ENCODE measurements around the gene B3GNT2. TPM values are rescaled to one million over a fixed set of nuclear protein-coding genes. Genes with fewer than 3 reads are reported as not detected.

B3GNT2 gene
- total and polyA plus RNA-seq, 2 of the 4 experiments (the other 2 are of a cell fraction): 5.0 to 11.1 TPM

- Histone ChIP-seq H2BK20ac (ENCODE audit: low read depth, low read length) (no peak overlapping the region), H2AK5ac (ENCODE audit: low read depth, low read length) (no peak overlapping the region), H2BK120ac (ENCODE audit: low read depth, low read length) (no peak overlapping the region), H4K20me1 (ENCODE audit: insufficient read depth, low read length) (no peaks in the 10 kb centered on the region), H3K9me1 (ENCODE audit: insufficient read depth, low read length) (no peaks in the 10 kb centered on the region), H3K36me3 (ENCODE audit: control insufficient read depth, insufficient read depth, low read length) (peaks cover 5% of the 10 kb centered on the region; the same call in 1 of the 2 replicates), H3K4me1 (ENCODE audit: control insufficient read depth, insufficient read depth, low read length) (no peaks in the 10 kb centered on the region), H4K91ac (ENCODE audit: insufficient read depth, low read depth, low read length) (no peak overlapping the region), H2BK15ac (ENCODE audit: low read depth, low read length) (no peak overlapping the region), H3K14ac (replicated peaks; ENCODE audit: low read depth, low read length) (no peak overlapping the region), H2BK5ac (ENCODE audit: low read depth, low read length, poor library complexity, severe bottlenecking) (no peak overlapping the region), H3K18ac (ENCODE audit: low read depth, low read length) (no peak overlapping the region), H4K5ac (ENCODE audit: low read depth, low read length) (no peak overlapping the region), H2AK9ac (replicated peaks; ENCODE audit: low read depth, low read length, poor library complexity) (no peak overlapping the region), H3K4me2 (ENCODE audit: low read depth, low read length) (no peak overlapping the region), H3K9ac (ENCODE audit: low read depth, low read length) (no peak overlapping the region), H3K23ac (ENCODE audit: low read depth, low read length) (no peak overlapping the region), H3K56ac (ENCODE audit: extremely low read depth, insufficient read depth, low read length) (no peak overlapping the region), H3K4me3 (ENCODE audit: insufficient read depth, low read depth, low read length) (no peak overlapping the region), H3K27me3 (ENCODE audit: control insufficient read depth, insufficient read depth, low read length) (no peaks in the 10 kb centered on the region), H3K27ac (ENCODE audit: insufficient read depth, low read length) (no peak overlapping the region), H2AFZ (replicated peaks; ENCODE audit: low read length, poor library complexity) (no peak overlapping the region), H3K9me3 (ENCODE audit: control insufficient read depth, insufficient read depth, low read length) (no peaks in the 10 kb centered on the region), H3K4ac (ENCODE audit: low read depth, low read length) (no peak overlapping the region), H3K79me1 (ENCODE audit: low read depth in 1 of 2, low read length in 2 of 2) (peaks cover 6 to 18% of the 10 kb centered on the region in 2 experiments; a peak in 3 of 4 replicates), H4K8ac (ENCODE audit: low read depth in 2 of 2, low read length in 2 of 2) (no peak overlapping the region)
- ChIA-PET POLR2A (ENCODE audit: unreplicated experiment) (no interaction called here), CTCF (no interaction called here)
- intact Hi-C loops (cut with micrococcal nuclease): no loop called here
- in situ Hi-C loops (cut with MboI; ENCODE audit: low sequenced_read_pairs): no loop called here
- dilution Hi-C loops (cut with HindIII; ENCODE audit: low sequenced_read_pairs, unreplicated experiment): no loop called here
- DNase-seq (no peak), ATAC-seq (ENCODE audit: low read depth) (no peak)
- BruUV-seq (replicated peaks): no TSS peak
- TF ChIP-seq CTCF (conservative IDR thresholded peaks at IDR 0.05; ENCODE audit: low read depth, low read length) (no peak), RCOR1 (IDR thresholded peaks at IDR 0.05; ENCODE audit: insufficient replicate concordance, low read length) (no peak), USF2 (IDR thresholded peaks at IDR 0.05; ENCODE audit: low read depth, low read length) (no peak), FOS (IDR thresholded peaks at IDR 0.05; ENCODE audit: low read depth, low read length) (no peak), RFX5 (IDR thresholded peaks at IDR 0.05; ENCODE audit: low read depth, low read length) (no peak)
- 80% methylated on average over 1 of the region's 1 CpG; no CpG with 5 or more reads in 1 of the 2 experiments for WGBS, 2 experiments (ENCODE audit: extremely low coverage in 2 of 2, insufficient read length in 1 of 2)
Observed at GRCh38 chr2:62224976-62225375, 29.1 kb downstream of the B3GNT2 start.
